Cardiac fibroblast (primary cell): Measurements from ENCODE around the gene FRYL.
A peak's percentile ranks its signal among the peaks of the same experiment; 100 is the strongest.
"Not testable (repeated sequence)": the region's sequence is repeated elsewhere in the genome, so short reads cannot be mapped to it uniquely, and the experiment has no call there.

Experiments used
- DNase-seq, 2 donors: peaks; one replicate each; pipeline versions ENCODE4 v3.0.0 to v3.0.0-alpha.2; 2010; ENCODE audit warnings: low read depth in 2 of 2
- H3K4me3 ChIP-seq, 2 donors: replicated peaks in 1 of 2; 1 replicate in 1 of 2; 2 replicates in 1 of 2; pipeline ENCODE4 v1.5.1; 2011; ENCODE audit warnings: low read depth in 2 of 2, low read length in 2 of 2, mild to moderate bottlenecking in 2 of 2, moderate library complexity in 1 of 2
- TF ChIP-seq, protein P1 (sequence below): IDR thresholded peaks from one replicate; pipeline ENCODE4 v1.5.1; 2011; ENCODE audit warnings: low read depth, mild to moderate bottlenecking, low read length, inconsistent platforms

Gene FRYL

GRCh38 chr4:48699475-48699874 is 80.6 kb downstream of the FRYL start:
- no peak for DNase-seq
- peak overlapping the region in 1 of 2 donors; percentile 22 for H3K4me3 ChIP-seq
- TF ChIP-seq, protein P1, sequence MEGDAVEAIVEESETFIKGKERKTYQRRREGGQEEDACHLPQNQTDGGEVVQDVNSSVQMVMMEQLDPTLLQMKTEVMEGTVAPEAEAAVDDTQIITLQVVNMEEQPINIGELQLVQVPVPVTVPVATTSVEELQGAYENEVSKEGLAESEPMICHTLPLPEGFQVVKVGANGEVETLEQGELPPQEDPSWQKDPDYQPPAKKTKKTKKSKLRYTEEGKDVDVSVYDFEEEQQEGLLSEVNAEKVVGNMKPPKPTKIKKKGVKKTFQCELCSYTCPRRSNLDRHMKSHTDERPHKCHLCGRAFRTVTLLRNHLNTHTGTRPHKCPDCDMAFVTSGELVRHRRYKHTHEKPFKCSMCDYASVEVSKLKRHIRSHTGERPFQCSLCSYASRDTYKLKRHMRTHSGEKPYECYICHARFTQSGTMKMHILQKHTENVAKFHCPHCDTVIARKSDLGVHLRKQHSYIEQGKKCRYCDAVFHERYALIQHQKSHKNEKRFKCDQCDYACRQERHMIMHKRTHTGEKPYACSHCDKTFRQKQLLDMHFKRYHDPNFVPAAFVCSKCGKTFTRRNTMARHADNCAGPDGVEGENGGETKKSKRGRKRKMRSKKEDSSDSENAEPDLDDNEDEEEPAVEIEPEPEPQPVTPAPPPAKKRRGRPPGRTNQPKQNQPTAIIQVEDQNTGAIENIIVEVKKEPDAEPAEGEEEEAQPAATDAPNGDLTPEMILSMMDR: no peak

- TF ChIP-seq, protein P1: no peak
- H3K4me3 ChIP-seq: no peak overlapping the region
- DNase-seq: peak; percentile 93 to 94
Measured at GRCh38 chr4:48698029-48698971, 81.8 kb downstream of the FRYL start.

- H3K4me3 ChIP-seq, DNase-seq: not testable (repeated sequence)
Measured at GRCh38 chr4:48697516-48697915, 82.6 kb downstream of the FRYL start.

DNA sequence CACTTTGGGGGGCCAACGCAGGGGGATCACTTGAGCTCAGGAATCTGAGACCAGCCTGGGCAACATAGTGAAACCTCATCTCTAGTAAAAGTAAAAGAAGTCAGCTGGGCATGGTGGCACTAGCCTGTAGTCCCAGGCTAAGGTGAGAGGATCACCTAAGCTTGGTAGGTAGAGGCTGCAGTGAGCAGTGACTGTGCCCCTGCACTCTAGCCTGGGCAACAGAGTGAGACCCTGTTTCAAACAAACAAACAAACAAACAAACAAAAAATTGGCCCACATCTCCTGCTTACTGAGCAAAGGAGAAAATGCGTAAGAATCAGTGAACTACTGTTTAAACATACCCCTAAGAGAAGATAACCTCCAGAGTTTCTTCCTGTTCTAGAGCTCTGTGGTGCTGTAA is 85.3 kb downstream of the FRYL start:
- no peak overlapping the region for H3K4me3 ChIP-seq
- TF ChIP-seq, protein P1: no peak
- DNase-seq: no peak

GRCh38 chr4:48693856-48694574 is 86.1 kb downstream of the FRYL start:
- TF ChIP-seq, protein P1: no peak
- DNase-seq: no peak

DNA sequence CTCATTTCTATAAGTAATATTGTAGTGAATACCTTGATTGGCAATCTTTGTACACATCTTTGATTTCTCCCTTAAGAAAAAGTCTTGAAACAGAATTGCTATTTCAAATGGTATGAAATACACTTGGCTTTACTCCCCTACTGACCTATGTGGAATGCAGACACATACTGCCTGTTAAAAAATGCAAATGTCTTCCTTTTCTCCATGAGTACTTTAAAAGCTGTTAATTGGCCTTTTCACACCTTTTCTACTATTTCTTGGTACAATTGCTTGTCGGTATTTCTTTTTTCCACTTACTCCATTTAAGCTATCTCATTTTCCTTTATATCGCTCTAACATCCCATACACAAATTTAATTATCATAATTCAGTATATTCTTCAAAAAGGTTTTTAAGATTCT is 87.2 kb downstream of the FRYL start:
- DNase-seq: no peak

More at GRCh38 chr4:48693856-48694574, 86.1 kb downstream of the FRYL start:
- no peak overlapping the region for H3K4me3 ChIP-seq

More for the DNA sequence above, 87.2 kb downstream of the FRYL start:
- TF ChIP-seq, protein P1: no peak
- H3K4me3 ChIP-seq: no peak overlapping the region
